HepG2 (cell line): ENCODE results near the gene UCKL1. TPM values are rescaled to one million over a fixed set of nuclear protein-coding genes. Genes with fewer than 3 reads are reported as not detected.

Experiments
- AGO1 ChIP-seq: fragments of 200-400 bp; formaldehyde crosslinking; IDR thresholded peaks from 2 replicates; pipeline ENCODE4 v1.6.1; 2017; ENCODE audit warnings: mild to moderate bottlenecking, low read depth, low read length, moderate library complexity; ENCODE audit not compliant: poor library complexity, severe bottlenecking
- CCAR2 ChIP-seq: fragments of 200-400 bp; formaldehyde crosslinking; optimal IDR thresholded peaks from 2 replicates; pipeline ENCODE3; 2018; ENCODE audit warnings: low read depth, mild to moderate bottlenecking, low read length, moderate library complexity
- CREB1 ChIP-seq, 2 experiments: fragments of 450-650 bp in 1 of 2; IDR thresholded peaks; 2 replicates each; pipeline ENCODE4 v1.6.1; 2016 to 2017; ENCODE audit warnings: control low read depth in 1 of 2, mild to moderate bottlenecking in 1 of 2, missing compliant biosample characterization in 1 of 2, missing genetic modification characterization in 1 of 2
- CREB3 ChIP-seq: sonication (generic); formaldehyde crosslinking; IDR thresholded peaks from 2 replicates; pipeline ENCODE4 v1.5.0; 2020; ENCODE audit warnings: missing genetic modification reagents
- E2F5 ChIP-seq: sonication (generic); formaldehyde crosslinking; conservative IDR thresholded peaks from 2 replicates; pipeline ENCODE4 v1.4.0; 2020; ENCODE audit warnings: missing genetic modification reagents
- HNRNPK ChIP-seq: fragments of 200-400 bp; formaldehyde crosslinking; IDR thresholded peaks from 2 replicates; pipeline ENCODE4 v1.6.1; 2018; ENCODE audit warnings: low read length, low read depth, moderate library complexity, mild to moderate bottlenecking; ENCODE audit not compliant: poor library complexity, severe bottlenecking
- IRF1 ChIP-seq: sonication (generic); formaldehyde crosslinking; IDR thresholded peaks from 2 replicates; pipeline ENCODE4 v1.4.0; 2020; ENCODE audit warnings: low read depth, mild to moderate bottlenecking, missing genetic modification reagents
- KDM5A ChIP-seq: fragments of 200-600 bp; sonication (generic); IDR thresholded peaks from 2 replicates; pipeline ENCODE4 v1.7.0; 2018; ENCODE audit warnings: antibody characterized with exemption, mild to moderate bottlenecking, low read length, borderline replicate concordance
- KDM6A ChIP-seq: IDR thresholded peaks from 2 replicates; pipeline ENCODE4 v1.6.1; 2016; ENCODE audit warnings: low read depth
- MNT ChIP-seq: fragments of 450-650 bp; IDR thresholded peaks from 2 replicates; pipeline ENCODE4 v1.6.1; 2016
- RBFOX2 ChIP-seq: fragments of 200-400 bp; formaldehyde crosslinking; IDR thresholded peaks from 2 replicates; pipeline ENCODE4 v1.6.1; 2017; ENCODE audit warnings: low read depth, mild to moderate bottlenecking, low read length
- SIN3B ChIP-seq: fragments of 150-350 bp; IDR thresholded peaks from 2 replicates; pipeline ENCODE4 v1.6.1; 2014; ENCODE audit warnings: low read length
- SOX5 ChIP-seq: IDR thresholded peaks from 2 replicates; pipeline ENCODE4 v1.6.1; 2016; ENCODE audit warnings: borderline replicate concordance
- ZFAT ChIP-seq: sonication (generic); formaldehyde crosslinking; conservative IDR thresholded peaks from 2 replicates; pipeline ENCODE4 v1.8.1; 2023; ENCODE audit warnings: missing genetic modification reagents, inconsistent platforms
- ZMYM2 ChIP-seq: sonication (generic); formaldehyde crosslinking; IDR thresholded peaks from 2 replicates; pipeline ENCODE4 v1.8.0; 2022; ENCODE audit warnings: mild to moderate bottlenecking, missing genetic modification reagents
- ZNF496 ChIP-seq: sonication (generic); formaldehyde crosslinking; IDR thresholded peaks from 2 replicates; pipeline ENCODE4 v1.8.1; 2023; ENCODE audit warnings: mild to moderate bottlenecking, moderate library complexity, missing genetic modification reagents; ENCODE audit not compliant: insufficient replicate concordance
- ZNF547 ChIP-seq: sonication (generic); formaldehyde crosslinking; IDR thresholded peaks from 2 replicates; pipeline ENCODE4 v1.5.1; 2020; ENCODE audit warnings: mild to moderate bottlenecking, missing genetic modification reagents
- ZNF549 ChIP-seq: sonication (generic); formaldehyde crosslinking; IDR thresholded peaks from 2 replicates; pipeline ENCODE4 v1.5.0; 2020; ENCODE audit warnings: missing genetic modification reagents
- ZNF598 ChIP-seq: sonication (generic); formaldehyde crosslinking; IDR thresholded peaks from 2 replicates; pipeline ENCODE4 v1.5.1; 2020; ENCODE audit warnings: mild to moderate bottlenecking, missing genetic modification reagents, borderline replicate concordance
- ZNF614 ChIP-seq: IDR thresholded peaks from 2 replicates; pipeline ENCODE4 v1.6.1; 2018; ENCODE audit warnings: missing biosample characterization, missing genetic modification reagents, inconsistent platforms, borderline replicate concordance
- ZNF776 ChIP-seq: sonication (generic); formaldehyde crosslinking; IDR thresholded peaks from 2 replicates; pipeline ENCODE4 v1.4.0; 2020; ENCODE audit warnings: mild to moderate bottlenecking, missing genetic modification reagents
- ZSCAN21 ChIP-seq: sonication (generic); formaldehyde crosslinking; IDR thresholded peaks from 2 replicates; pipeline ENCODE4 v1.8.0; 2022; ENCODE audit warnings: mild to moderate bottlenecking, missing genetic modification reagents, moderate library complexity, borderline replicate concordance
- polyA plus RNA-seq, 8 experiments: library from polyadenylated mRNA; depleted of rRNA in 3 of 8; stranded (reverse) in 7 of 8; unstranded in 1 of 8; fragments of >200 nt; fragmentation: Illumina TruSeq in 4 of 8; extraction: Trizol in 4 of 8; gene quantifications; 2 replicates each; pipeline versions ENCODE4 v1.2.1 to v1.2.3, GENCODE V29; 2011 to 2016; ENCODE audit warnings: low read depth in 4 of 8, missing spikeins in 1 of 8, mixed read lengths in 1 of 8; ENCODE audit not compliant: insufficient read depth in 1 of 8
- total RNA-seq, 5 experiments: library from RNA; depleted of rRNA; stranded (reverse); fragments of >200 nt; fragmentation: Illumina TruSeq; extraction: Trizol; gene quantifications; 2 replicates each; pipeline ENCODE4 v1.2.3, GENCODE V29; 2016; ENCODE audit warnings: low read depth in 1 of 5
- TF ChIP-seq, protein P1 (sequence below): sonication (generic); formaldehyde crosslinking; IDR thresholded peaks from 2 replicates; pipeline ENCODE4 v1.4.0; 2020; ENCODE audit warnings: missing genetic modification reagents

UCKL1 gene
- total and polyA plus RNA-seq, 2 of the 13 experiments (the other 11 are each of a cell fraction or from before 2014, with no cell fraction given): 50.2 to 126 TPM

GRCh38 chr20:63894358-63895201 is 61.6 kb downstream of the UCKL1 start, which contains the start of gene DNAJC5 (continued):
- no peak for TF ChIP-seq ZNF496 (CRISPR knock-in tag)
- no peak for TF ChIP-seq CCAR2
- no peak for TF ChIP-seq CREB3 (CRISPR knock-in tag)
- TF ChIP-seq ZSCAN21: peak; percentile 71; the same call in 1 of the 2 replicates
- no peak for TF ChIP-seq ZNF549 (CRISPR knock-in tag)
- TF ChIP-seq CREB1 (IDR thresholded peaks at IDR 0.05): peak; percentile 46
- no peak for TF ChIP-seq CREB1 (CRISPR knock-in tag; IDR thresholded peaks at IDR 0.05)
- TF ChIP-seq ZNF776 (CRISPR knock-in tag): peak; percentile 42; the same call in 1 of the 2 replicates
- TF ChIP-seq KDM6A (CRISPR knock-in tag): 0 out of 2 replicates have a peak, but pooled peaks have one; percentile 36
- peak; percentile 65; the same call in 1 of the 2 replicates for TF ChIP-seq ZNF598
- TF ChIP-seq SIN3B: no peak
- 0 out of 2 replicates have a peak, but pooled peaks have one; percentile 18 for TF ChIP-seq E2F5
- TF ChIP-seq RBFOX2: peak; percentile 81
- peak; percentile 76 for TF ChIP-seq MNT
- TF ChIP-seq, protein P1, sequence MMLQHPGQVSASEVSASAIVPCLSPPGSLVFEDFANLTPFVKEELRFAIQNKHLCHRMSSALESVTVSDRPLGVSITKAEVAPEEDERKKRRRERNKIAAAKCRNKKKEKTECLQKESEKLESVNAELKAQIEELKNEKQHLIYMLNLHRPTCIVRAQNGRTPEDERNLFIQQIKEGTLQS (CRISPR knock-in tag): no peak
- peak; percentile 88 for TF ChIP-seq AGO1
- TF ChIP-seq ZNF547: 0 out of 2 replicates have a peak, but pooled peaks have one; percentile 78
- no peak; the same call in 1 of the 2 replicates for TF ChIP-seq KDM5A
- TF ChIP-seq IRF1 (CRISPR knock-in tag): peak; percentile 54; the same call in 1 of the 2 replicates
- 0 out of 2 replicates have a peak, but pooled peaks have one; percentile 34 for TF ChIP-seq SOX5
- peak; percentile 36 for TF ChIP-seq HNRNPK
- TF ChIP-seq ZMYM2 (CRISPR knock-in tag): peak; percentile 96
- TF ChIP-seq ZFAT (CRISPR knock-in tag): no peak
- peak; percentile 85; the same call in 1 of the 2 replicates for TF ChIP-seq ZNF614 (CRISPR knock-in tag)
